Activated CD8-positive, alpha-beta memory T cell treated with anti-CD3 and anti-CD28 coated beads, Interleukin-2, amount 10 ng/mL, durations not matched to agents 7 days and 5 days (primary cell): ENCODE results near the gene FOXP2. TPM values are rescaled to one million over a fixed set of nuclear protein-coding genes. Genes with fewer than 3 reads are reported as not detected.

Experiments used
- ATAC-seq: fragments of 150-1000 bp; cut with Tn5 transposase; one replicate; pipeline ENCODE4 v1.10.0; 2021; ENCODE audit warnings: moderate library complexity
- CTCF ChIA-PET: fragments of 350-600 bp; sonication (Branson Sonifier 250); formaldehyde crosslinking; loops from one replicate; lab custom pipeline; 2021; ENCODE audit warnings: antibody characterized with exemption; lab: Charles Lee
- DNase-seq: peaks from one replicate; pipeline ENCODE4 v3.0.0-alpha.2; 2020
- H3K27ac Mint-ChIP-seq: one replicate; pipeline ENCODE4 v1.8.0; 2021; ENCODE audit warnings: mild to moderate bottlenecking, mixed read lengths
- H3K27me3 Mint-ChIP-seq: one replicate; pipeline ENCODE4 v1.8.0; 2021; ENCODE audit warnings: mixed read lengths
- H3K36me3 Mint-ChIP-seq: one replicate; pipeline ENCODE4 v1.8.0; 2021; ENCODE audit warnings: mild to moderate bottlenecking, mixed read lengths
- H3K4me1 Mint-ChIP-seq: one replicate; pipeline ENCODE4 v1.8.0; 2021; ENCODE audit warnings: mixed read lengths
- H3K4me3 Mint-ChIP-seq: one replicate; pipeline ENCODE4 v1.8.0; 2021; ENCODE audit warnings: mild to moderate bottlenecking, moderate library complexity, mixed read lengths
- H3K9me3 Mint-ChIP-seq: one replicate; pipeline ENCODE4 v1.8.0; 2022; ENCODE audit warnings: low read depth, mixed read lengths
- microRNA-seq: library from miRNA; unstranded; fragments of <30 nt; microRNA quantifications from one replicate; pipeline ENCODE4 v1.2.0, GENCODE V29; 2022
- total RNA-seq, 2 experiments: library from RNA; stranded (reverse); gene quantifications; one replicate each; pipeline ENCODE4 v1.2.3, GENCODE V29; 2021

The FOXP2 gene
- total RNA-seq, 2 experiments from 2014 or later: 0.28 TPM; not detected in 1

DNA sequence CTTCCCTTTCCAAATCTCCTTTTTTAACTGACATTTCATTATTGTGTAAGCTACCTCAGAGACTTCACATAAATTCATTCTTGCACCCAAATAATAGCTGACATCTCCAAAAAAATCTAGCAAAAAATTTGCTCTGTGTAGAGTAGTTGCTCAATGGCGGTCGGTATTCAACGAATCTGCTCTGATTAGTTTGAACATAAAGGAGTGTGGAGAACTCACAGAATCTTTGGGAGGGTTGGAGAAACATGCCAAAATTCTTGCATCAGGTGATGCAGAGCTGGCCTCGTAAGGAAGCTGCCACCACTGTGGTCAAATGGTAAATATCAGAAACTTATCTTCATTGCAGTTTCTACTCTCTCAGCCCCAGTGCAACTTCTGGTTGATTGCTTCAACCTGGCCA is 306.1 kb downstream of the FOXP2 start:
- Mint-ChIP-seq H3K27me3 (peaks cover 40% of the 10 kb centered on the region), H3K4me3 (no peak overlapping the region), H3K36me3 (peaks cover 1% of the 10 kb centered on the region), H3K27ac (no peak overlapping the region), H3K4me1 (peaks cover 9% of the 10 kb centered on the region), H3K9me3 (no peaks in the 10 kb centered on the region)
- CTCF ChIA-PET: no interaction called here
- ATAC-seq (no peak), DNase-seq (no peak)

DNA sequence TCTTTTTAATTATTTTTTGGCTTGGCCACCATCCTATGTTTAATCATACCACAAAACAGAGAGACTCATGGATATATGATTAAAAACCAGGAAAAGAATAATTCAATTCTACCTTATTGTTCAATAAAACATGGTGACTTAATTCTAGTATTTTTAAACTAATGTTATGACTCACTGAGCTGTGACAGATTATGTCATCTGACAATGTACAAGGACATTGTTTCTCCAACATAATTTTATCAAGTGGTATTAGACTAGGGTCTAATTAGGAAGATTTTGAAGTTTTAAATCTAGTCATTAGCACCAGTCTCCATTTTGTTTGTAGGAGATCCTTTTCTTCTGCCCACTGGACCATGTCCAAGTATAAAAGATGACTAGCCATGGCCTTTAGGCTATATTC is 307.9 kb downstream of the FOXP2 start:
- H3K9me3 Mint-ChIP-seq: no peaks in the 10 kb centered on the region
- DNase-seq: no peak
- peaks cover 31% of the 10 kb centered on the region for H3K27me3 Mint-ChIP-seq
- no peak overlapping the region for H3K27ac Mint-ChIP-seq
- CTCF ChIA-PET: no interaction called here
- H3K36me3 Mint-ChIP-seq: no peaks in the 10 kb centered on the region
- no peak for ATAC-seq
- H3K4me1 Mint-ChIP-seq: peaks cover 5% of the 10 kb centered on the region
- H3K4me3 Mint-ChIP-seq: no peak overlapping the region

DNA sequence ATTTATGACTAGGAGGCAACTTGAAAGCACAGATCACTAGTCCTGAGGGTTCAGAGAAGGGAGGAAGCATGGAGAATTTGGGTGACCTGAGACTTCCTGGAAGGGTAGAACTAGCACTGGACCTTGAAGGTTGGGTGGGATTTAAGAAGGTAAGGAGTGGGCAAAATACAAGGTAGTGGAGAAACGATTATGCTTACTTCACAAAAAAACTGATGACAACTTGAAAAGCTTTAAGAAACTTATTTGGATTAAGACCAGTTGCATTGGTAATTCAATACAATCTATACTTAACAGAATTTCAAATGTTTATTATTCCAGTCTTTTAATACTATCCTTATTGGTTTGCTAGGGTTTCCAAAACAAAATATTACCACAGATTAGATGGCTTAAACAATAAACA is 308.7 kb downstream of the FOXP2 start:
- H3K36me3 Mint-ChIP-seq: no peaks in the 10 kb centered on the region

DNA sequence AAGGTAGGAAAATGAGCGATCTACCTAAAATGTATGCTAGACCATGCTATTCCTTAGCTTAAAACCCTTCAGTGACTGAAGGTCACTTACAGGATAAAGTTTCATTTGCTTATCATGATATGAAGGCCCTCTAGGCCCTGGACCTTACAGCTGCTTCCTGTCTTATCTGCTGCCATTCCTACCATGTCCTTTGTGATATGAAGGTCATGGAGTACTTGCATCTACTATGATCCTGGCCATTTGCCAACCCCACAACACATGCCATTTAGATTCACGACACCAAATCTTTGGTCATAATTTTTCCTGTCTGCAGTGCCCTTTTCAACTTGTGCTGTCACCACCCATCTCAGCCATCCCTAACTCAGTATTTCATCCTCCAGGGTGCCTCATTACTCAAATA is 325.5 kb downstream of the FOXP2 start:
- Mint-ChIP-seq H3K4me3 (no peak overlapping the region), H3K36me3 (no peaks in the 10 kb centered on the region), H3K9me3 (no peaks in the 10 kb centered on the region), H3K27ac (no peak overlapping the region), H3K27me3 (peaks cover 2% of the 10 kb centered on the region), H3K4me1 (no peaks in the 10 kb centered on the region)
- no peak for DNase-seq
- CTCF ChIA-PET: no interaction called here
- ATAC-seq: no peak

More for the DNA sequence above, 308.7 kb downstream of the FOXP2 start:
- no peak for DNase-seq
- no peak overlapping the region for H3K27ac Mint-ChIP-seq
- H3K9me3 Mint-ChIP-seq: no peaks in the 10 kb centered on the region
- H3K27me3 Mint-ChIP-seq: peaks cover 29% of the 10 kb centered on the region
- CTCF ChIA-PET: no interaction called here
- H3K4me1 Mint-ChIP-seq: peaks cover 5% of the 10 kb centered on the region
- no peak for ATAC-seq
- H3K4me3 Mint-ChIP-seq: no peak overlapping the region

DNA sequence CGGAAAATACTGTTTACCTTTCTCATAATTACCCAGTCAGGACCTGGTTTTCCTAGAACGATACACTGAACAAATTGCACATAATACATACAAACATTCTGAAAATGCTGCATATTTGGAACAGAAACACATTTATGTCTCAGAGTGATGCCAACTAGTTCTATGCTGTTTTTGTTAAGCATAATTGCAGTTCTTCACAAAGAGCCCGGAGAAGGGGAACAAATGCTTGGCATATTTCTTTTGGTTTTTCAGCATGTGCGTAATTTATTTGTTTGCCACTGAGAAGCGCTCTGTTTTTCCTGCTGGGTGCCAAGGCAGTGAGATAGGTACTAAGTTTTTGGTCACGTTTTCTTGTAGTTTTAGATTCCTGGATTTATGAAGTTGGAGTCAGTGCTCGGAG is 326.3 kb downstream of the FOXP2 start:
- Mint-ChIP-seq H3K36me3 (no peaks in the 10 kb centered on the region), H3K4me1 (no peaks in the 10 kb centered on the region), H3K27me3 (peaks cover 2% of the 10 kb centered on the region), H3K4me3 (no peak overlapping the region), H3K27ac (no peak overlapping the region), H3K9me3 (no peaks in the 10 kb centered on the region)
- DNase-seq (no peak), ATAC-seq (no peak)
- CTCF ChIA-PET: no interaction called here

DNA sequence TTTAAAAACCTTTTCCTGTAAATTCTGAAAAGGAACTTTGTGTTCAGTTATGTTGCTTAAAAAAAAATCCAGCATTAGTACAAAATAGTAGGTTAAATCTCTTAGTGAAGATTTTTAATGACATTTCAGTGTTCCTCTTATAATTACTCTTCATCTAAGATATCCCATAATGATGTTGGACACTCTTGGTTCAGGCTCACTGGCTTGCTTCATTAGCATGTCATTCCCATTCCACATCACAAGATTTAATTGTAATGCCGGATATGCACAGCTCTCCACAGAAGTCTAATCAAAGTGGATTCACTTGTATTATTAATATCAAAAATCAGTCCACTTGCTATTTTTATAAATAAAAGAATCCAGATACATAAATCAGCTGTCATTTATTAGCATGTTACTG is 327.3 kb downstream of the FOXP2 start:
- Mint-ChIP-seq H3K4me1 (no peaks in the 10 kb centered on the region), H3K9me3 (no peaks in the 10 kb centered on the region), H3K27me3 (peaks cover under 1% of the 10 kb centered on the region), H3K36me3 (no peaks in the 10 kb centered on the region), H3K4me3 (no peak overlapping the region), H3K27ac (no peak overlapping the region)
- DNase-seq (no peak), ATAC-seq (no peak)
- CTCF ChIA-PET: no interaction called here

Small RNAs within 50 kb of the gene (microRNA-seq; reads per million reads assigned to microRNA genes)
- not detected for gene MIR3666
